ENCODE results near the gene DNPEP. TPM values are rescaled to one million over a fixed set of nuclear protein-coding genes. Genes with fewer than 3 reads are reported as not detected.

DNPEP gene
- total and polyA plus RNA-seq, 2 of the 8 experiments (the other 6 are each of a cell fraction or from before 2014, with no cell fraction given), result 59.8 to 109 TPM

GRCh38 chr2:219350710-219351221, 36.9 kb downstream of the DNPEP start:
- Histone ChIP-seq H2AFZ (ENCODE audit: low read length) (no peak overlapping the region), H3K4me1 (replicated peaks in 1 of 4; ENCODE audit: control insufficient read depth in 3 of 4, insufficient read depth in 4 of 4, low read length in 3 of 4) (peaks cover 0 to 3% (median 0%) of the 10 kb centered on the region in 4 experiments; a peak in 1 of 7 replicates), H3K56ac (replicated peaks; ENCODE audit: insufficient read length, low read depth, low read length) (no peak overlapping the region), H3K4me3 (ENCODE audit: extremely low read depth in 1 of 4, insufficient read depth in 2 of 4, low read depth in 3 of 4, low read length in 4 of 4) (no peak overlapping the region), H3K4me2 (ENCODE audit: insufficient read depth in 1 of 2, low read depth in 2 of 2, low read length in 2 of 2) (no peak overlapping the region), H2BK120ac (replicated peaks; ENCODE audit: low read depth, low read length) (no peak overlapping the region), H2AK5ac (ENCODE audit: low read depth, low read length) (no peak overlapping the region), H2BK15ac (ENCODE audit: low read length) (no peak overlapping the region), H3K18ac (ENCODE audit: extremely low read depth, low read length) (no peak overlapping the region), H3K36me3 (ENCODE audit: control insufficient read depth in 2 of 4, insufficient read depth in 4 of 4, low read length in 3 of 4) (no peaks in the 10 kb centered on the region), H3K4ac (replicated peaks; ENCODE audit: insufficient read length, low read depth, low read length) (no peak overlapping the region), H2BK5ac (ENCODE audit: low read depth, low read length) (no peak overlapping the region), H3K14ac (ENCODE audit: insufficient read length) (no peak overlapping the region), H4K8ac (ENCODE audit: extremely low read depth, insufficient read depth, low read length) (no peak overlapping the region), H3K79me1 (ENCODE audit: low read depth, low read length) (no peaks in the 10 kb centered on the region), H3K9ac (replicated peaks in 1 of 4; ENCODE audit: extremely low read depth in 1 of 4, low read depth in 3 of 4, low read length in 3 of 4) (no peak overlapping the region), H3K79me2 (ENCODE audit: control insufficient read depth in 1 of 2, insufficient read depth in 2 of 2, low read length in 2 of 2) (no peaks in the 10 kb centered on the region), H4K91ac (replicated peaks; ENCODE audit: insufficient read length, low read length) (no peak overlapping the region), H3K27ac (ENCODE audit: low read depth, low read length) (no peak overlapping the region), H2BK20ac (ENCODE audit: low read length) (no peak overlapping the region), H4K20me1 (replicated peaks in 1 of 2; ENCODE audit: control insufficient read depth in 1 of 2, insufficient read depth in 2 of 2, low read length in 2 of 2) (no peaks in the 10 kb centered on the region), H3K27me3 (replicated peaks in 1 of 4; ENCODE audit: control insufficient read depth in 3 of 4, extremely low read depth in 1 of 4, insufficient read depth in 3 of 4, low read length in 3 of 4) (peaks cover 0 to 4% (median 1%) of the 10 kb centered on the region in 4 experiments; a peak in 2 of 7 replicates), H4K5ac (ENCODE audit: insufficient read length, low read depth, low read length) (no peak overlapping the region), H3K23me2 (ENCODE audit: low read depth, low read length) (no peaks in the 10 kb centered on the region), H2BK12ac (ENCODE audit: low read depth, low read length) (no peak overlapping the region), H3K9me3 (ENCODE audit: insufficient read depth in 2 of 2, low read depth in 1 of 2, low read length in 1 of 2) (no peaks in the 10 kb centered on the region), H3K23ac (ENCODE audit: insufficient read length) (no peak overlapping the region)
- ChIA-PET POLR2A (ENCODE audit: partially characterized antibody) (interaction anchor here (1.4 kb wide), 1 partner anchor 69 kb away, joined by 4 read pairs; no protein-coding TSS in a partner anchor), CTCF (ENCODE audit: partially characterized antibody) (interaction anchor here (0.9 to 8.0 kb wide), 18 partner anchors 11 to 454 kb away, joined by 3 to 91 read pairs (median 6); partner anchors contain the start of genes DNAJB2, RESP18 and ZFAND2B)
- no peak for DNase-seq (ENCODE audit: low read depth in 1 of 2, low spot score in 2 of 2)
- WGBS, 2 experiments (ENCODE audit: extremely low coverage in 1 of 2, insufficient coverage in 1 of 2, insufficient read length in 1 of 2, insufficient replicate concordance in 2 of 2, low coverage in 1 of 2, low lambda C conversion rate in 2 of 2, missing lambda C conversion rate in 1 of 2), result 73% methylated on average over 4 of the region's 4 CpGs; no CpG with 5 or more reads in 1 of the 2 experiments
- no peak for FAIRE-seq
- no peak for TF ChIP-seq KDM5A (IDR thresholded peaks at IDR 0.05; ENCODE audit: low read length)

Measured in H1 (cell line).